A549 (cell line): ENCODE results near the gene PITX1.

ENCODE experiments used
- BHLHE40 ChIP-seq: IDR thresholded peaks from 2 replicates; pipeline ENCODE4 v1.6.1; 2012; ENCODE audit warnings: low read depth, low read length, inconsistent platforms
- CEBPB ChIP-seq, 2 experiments: fragments of >200 bp in 1 of 2; sonication (Bioruptor Twin) in 1 of 2; formaldehyde crosslinking in 1 of 2; IDR thresholded peaks; 2 replicates each; pipeline ENCODE4 v1.6.1; 2012 to 2016
- CHD4 ChIP-seq: fragments of 200-600 bp; sonication (generic); IDR thresholded peaks from 2 replicates; pipeline ENCODE4 v1.6.1; 2016; ENCODE audit warnings: antibody characterized with exemption, mild to moderate bottlenecking, borderline replicate concordance
- CTCF ChIP-seq: fragments of >200 bp; sonication (Bioruptor Twin); formaldehyde crosslinking; IDR thresholded peaks from 3 replicates; pipeline ENCODE4 v1.5.1; 2016
- ELK1 ChIP-seq: fragments of 150-350 bp; IDR thresholded peaks from 2 replicates; pipeline ENCODE4 v1.6.1; 2014; ENCODE audit warnings: low read depth, mild to moderate bottlenecking, low read length
- EP300 ChIP-seq, 2 experiments: fragments of >200 bp; sonication (Bioruptor Twin); formaldehyde crosslinking; IDR thresholded peaks; 2 replicates in 1 of 2; 3 replicates in 1 of 2; pipeline ENCODE4 v1.6.1; 2016 to 2017
- HMGXB4 ChIP-seq: fragments of 250-450 bp; sonication (Bioruptor Pico); IDR thresholded peaks from 2 replicates; pipeline ENCODE4 v1.5.0; 2021; ENCODE audit warnings: mild to moderate bottlenecking, moderate library complexity, borderline replicate concordance
- KDM1A ChIP-seq: fragments of 200-600 bp; sonication (generic); IDR thresholded peaks from 2 replicates; pipeline ENCODE4 v1.6.1; 2016; ENCODE audit warnings: low read depth, mild to moderate bottlenecking
- NFE2L2 ChIP-seq: fragments of 150-350 bp; conservative IDR thresholded peaks from 2 replicates; pipeline ENCODE4 v1.6.1; 2014; ENCODE audit warnings: low read length
- POLR2A ChIP-seq: IDR thresholded peaks from 2 replicates; pipeline ENCODE4 v1.6.1; 2012; ENCODE audit warnings: mild to moderate bottlenecking, low read length
- REST ChIP-seq: fragments of 200-600 bp; sonication (generic); IDR thresholded peaks from 2 replicates; pipeline ENCODE4 v1.6.1; 2016; ENCODE audit warnings: antibody characterized with exemption, mild to moderate bottlenecking, moderate library complexity
- USF2 ChIP-seq: fragments of 450-650 bp; IDR thresholded peaks from 2 replicates; pipeline ENCODE4 v1.6.1; 2014; ENCODE audit warnings: antibody characterized with exemption

GRCh38 chr5:135030956-135031812, 2.8 kb downstream of the PITX1 start:
- TF ChIP-seq POLR2A (no peak), CTCF (no peak), USF2 (no peak), KDM1A (no peak), HMGXB4 (no peak), CHD4 (no peak), EP300 (IDR thresholded peaks at IDR 0.05) (no peak), CEBPB (IDR thresholded peaks at IDR 0.05) (no peak), NFE2L2 (no peak), BHLHE40 (no peak), REST (no peak), ELK1 (no peak)
